Measurements from ENCODE around the gene HYAL1.

DNA sequence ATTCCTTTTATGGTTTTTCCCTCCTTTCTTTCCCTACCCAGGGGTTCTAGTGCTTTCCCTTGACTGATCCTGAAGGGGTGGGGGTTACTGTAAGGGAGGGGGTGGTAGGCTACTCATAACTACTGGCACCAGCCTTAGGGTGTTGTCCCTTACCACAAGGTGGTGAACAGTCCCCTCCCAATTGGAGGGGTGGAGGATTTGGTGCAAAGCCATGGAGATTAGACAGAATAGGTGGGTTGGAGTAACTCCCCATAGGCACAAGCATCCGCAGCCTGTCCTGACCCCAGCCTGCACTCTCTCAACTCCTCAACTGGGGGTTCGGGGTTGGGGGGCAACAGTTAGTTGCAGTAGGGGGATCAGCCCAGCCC lies 21.7 kb upstream of the HYAL1 start:
- TF ChIP-seq ESRRG (CRISPR knock-in tag; IDR thresholded peaks at IDR 0.05) (no peak), TOX (CRISPR knock-in tag; IDR thresholded peaks at IDR 0.05; ENCODE audit: borderline replicate concordance) (no peak), ZNF8 (CRISPR knock-in tag; IDR thresholded peaks at IDR 0.05) (no peak), ZNF565 (CRISPR knock-in tag; conservative IDR thresholded peaks at IDR 0.05; ENCODE audit: low read depth) (no peak), SNAI2 (CRISPR knock-in tag; IDR thresholded peaks at IDR 0.05) (no peak), BACH2 (CRISPR knock-in tag; IDR thresholded peaks at IDR 0.05; ENCODE audit: borderline replicate concordance) (no peak), ZFP30 (CRISPR knock-in tag; IDR thresholded peaks at IDR 0.05) (no peak), RARB (CRISPR knock-in tag; IDR thresholded peaks at IDR 0.05) (no peak)
- TF ChIP-seq, protein P1, sequence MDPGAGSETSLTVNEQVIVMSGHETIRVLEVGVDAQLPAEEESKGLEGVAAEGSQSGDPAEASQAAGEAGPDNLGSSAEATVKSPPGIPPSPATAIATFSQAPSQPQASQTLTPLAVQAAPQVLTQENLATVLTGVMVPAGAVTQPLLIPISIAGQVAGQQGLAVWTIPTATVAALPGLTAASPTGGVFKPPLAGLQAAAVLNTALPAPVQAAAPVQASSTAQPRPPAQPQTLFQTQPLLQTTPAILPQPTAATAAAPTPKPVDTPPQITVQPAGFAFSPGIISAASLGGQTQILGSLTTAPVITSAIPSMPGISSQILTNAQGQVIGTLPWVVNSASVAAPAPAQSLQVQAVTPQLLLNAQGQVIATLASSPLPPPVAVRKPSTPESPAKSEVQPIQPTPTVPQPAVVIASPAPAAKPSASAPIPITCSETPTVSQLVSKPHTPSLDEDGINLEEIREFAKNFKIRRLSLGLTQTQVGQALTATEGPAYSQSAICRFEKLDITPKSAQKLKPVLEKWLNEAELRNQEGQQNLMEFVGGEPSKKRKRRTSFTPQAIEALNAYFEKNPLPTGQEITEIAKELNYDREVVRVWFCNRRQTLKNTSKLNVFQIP (CRISPR knock-in tag; IDR thresholded peaks at IDR 0.05; ENCODE audit: borderline replicate concordance, low read depth) = no peak
- TF ChIP-seq, protein P2, sequence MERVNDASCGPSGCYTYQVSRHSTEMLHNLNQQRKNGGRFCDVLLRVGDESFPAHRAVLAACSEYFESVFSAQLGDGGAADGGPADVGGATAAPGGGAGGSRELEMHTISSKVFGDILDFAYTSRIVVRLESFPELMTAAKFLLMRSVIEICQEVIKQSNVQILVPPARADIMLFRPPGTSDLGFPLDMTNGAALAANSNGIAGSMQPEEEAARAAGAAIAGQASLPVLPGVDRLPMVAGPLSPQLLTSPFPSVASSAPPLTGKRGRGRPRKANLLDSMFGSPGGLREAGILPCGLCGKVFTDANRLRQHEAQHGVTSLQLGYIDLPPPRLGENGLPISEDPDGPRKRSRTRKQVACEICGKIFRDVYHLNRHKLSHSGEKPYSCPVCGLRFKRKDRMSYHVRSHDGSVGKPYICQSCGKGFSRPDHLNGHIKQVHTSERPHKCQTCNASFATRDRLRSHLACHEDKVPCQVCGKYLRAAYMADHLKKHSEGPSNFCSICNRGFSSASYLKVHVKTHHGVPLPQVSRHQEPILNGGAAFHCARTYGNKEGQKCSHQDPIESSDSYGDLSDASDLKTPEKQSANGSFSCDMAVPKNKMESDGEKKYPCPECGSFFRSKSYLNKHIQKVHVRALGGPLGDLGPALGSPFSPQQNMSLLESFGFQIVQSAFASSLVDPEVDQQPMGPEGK (CRISPR knock-in tag; IDR thresholded peaks at IDR 0.05; ENCODE audit: borderline replicate concordance) = no peak
- TF ChIP-seq, protein P3, sequence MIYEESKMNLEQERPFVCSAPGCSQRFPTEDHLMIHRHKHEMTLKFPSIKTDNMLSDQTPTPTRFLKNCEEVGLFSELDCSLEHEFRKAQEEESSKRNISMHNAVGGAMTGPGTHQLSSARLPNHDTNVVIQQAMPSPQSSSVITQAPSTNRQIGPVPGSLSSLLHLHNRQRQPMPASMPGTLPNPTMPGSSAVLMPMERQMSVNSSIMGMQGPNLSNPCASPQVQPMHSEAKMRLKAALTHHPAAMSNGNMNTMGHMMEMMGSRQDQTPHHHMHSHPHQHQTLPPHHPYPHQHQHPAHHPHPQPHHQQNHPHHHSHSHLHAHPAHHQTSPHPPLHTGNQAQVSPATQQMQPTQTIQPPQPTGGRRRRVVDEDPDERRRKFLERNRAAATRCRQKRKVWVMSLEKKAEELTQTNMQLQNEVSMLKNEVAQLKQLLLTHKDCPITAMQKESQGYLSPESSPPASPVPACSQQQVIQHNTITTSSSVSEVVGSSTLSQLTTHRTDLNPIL (CRISPR knock-in tag; IDR thresholded peaks at IDR 0.05; ENCODE audit: low read depth) = no peak
